ENCODE data around the gene GRIK4.

Gene GRIK4

DNA sequence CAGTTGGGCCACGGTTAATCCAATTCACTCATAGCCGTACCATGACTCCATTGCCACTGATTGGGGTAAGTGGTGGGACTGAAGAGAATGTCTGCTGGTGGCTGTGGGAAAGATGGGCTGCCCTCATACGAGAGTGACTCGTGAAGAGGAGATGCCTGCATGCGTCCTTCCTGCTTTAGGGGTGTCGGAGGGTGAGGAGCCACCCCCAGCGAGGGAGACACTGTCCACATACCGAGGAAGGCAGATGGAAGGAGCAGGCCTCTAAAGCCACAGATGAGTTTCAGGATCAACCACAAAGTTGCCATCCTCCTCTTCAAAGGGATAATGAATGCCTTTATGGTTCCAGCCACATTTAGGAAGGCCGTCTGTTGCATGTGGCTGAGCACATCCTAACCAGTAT is 83.2 kb downstream of the GRIK4 start:
- no peak overlapping the region for H3K4me3 ChIP-seq (ENCODE audit: low read length)
- TF ChIP-seq, protein P1, sequence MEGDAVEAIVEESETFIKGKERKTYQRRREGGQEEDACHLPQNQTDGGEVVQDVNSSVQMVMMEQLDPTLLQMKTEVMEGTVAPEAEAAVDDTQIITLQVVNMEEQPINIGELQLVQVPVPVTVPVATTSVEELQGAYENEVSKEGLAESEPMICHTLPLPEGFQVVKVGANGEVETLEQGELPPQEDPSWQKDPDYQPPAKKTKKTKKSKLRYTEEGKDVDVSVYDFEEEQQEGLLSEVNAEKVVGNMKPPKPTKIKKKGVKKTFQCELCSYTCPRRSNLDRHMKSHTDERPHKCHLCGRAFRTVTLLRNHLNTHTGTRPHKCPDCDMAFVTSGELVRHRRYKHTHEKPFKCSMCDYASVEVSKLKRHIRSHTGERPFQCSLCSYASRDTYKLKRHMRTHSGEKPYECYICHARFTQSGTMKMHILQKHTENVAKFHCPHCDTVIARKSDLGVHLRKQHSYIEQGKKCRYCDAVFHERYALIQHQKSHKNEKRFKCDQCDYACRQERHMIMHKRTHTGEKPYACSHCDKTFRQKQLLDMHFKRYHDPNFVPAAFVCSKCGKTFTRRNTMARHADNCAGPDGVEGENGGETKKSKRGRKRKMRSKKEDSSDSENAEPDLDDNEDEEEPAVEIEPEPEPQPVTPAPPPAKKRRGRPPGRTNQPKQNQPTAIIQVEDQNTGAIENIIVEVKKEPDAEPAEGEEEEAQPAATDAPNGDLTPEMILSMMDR (conservative IDR thresholded peaks at IDR 0.05; ENCODE audit: low read length) = no peak
- no peak for DNase-seq (ENCODE audit: low read depth)

DNA sequence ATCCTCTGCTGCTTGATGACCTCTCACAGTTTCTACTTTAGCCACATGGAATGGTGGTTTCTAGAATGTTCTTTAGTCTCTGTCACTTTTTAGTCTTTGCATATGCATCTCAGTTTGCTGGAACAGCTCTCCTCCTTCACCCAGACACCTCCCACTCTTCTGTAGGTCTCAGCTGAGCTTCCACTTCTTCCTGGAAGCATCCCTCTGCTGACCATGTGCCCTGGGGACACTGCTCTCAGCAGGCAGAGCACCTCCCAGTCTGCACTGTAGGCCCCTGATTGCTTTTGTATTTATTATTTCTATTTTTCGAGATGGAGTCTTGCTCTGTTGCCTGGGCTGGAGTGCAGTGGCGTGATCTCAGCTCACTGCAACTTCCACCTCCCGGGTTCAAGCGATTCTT is 84.0 kb downstream of the GRIK4 start:
- TF ChIP-seq, protein P1 (conservative IDR thresholded peaks at IDR 0.05; ENCODE audit: low read length) = no peak
- H3K4me3 ChIP-seq (ENCODE audit: low read length) = no peak overlapping the region

DNA sequence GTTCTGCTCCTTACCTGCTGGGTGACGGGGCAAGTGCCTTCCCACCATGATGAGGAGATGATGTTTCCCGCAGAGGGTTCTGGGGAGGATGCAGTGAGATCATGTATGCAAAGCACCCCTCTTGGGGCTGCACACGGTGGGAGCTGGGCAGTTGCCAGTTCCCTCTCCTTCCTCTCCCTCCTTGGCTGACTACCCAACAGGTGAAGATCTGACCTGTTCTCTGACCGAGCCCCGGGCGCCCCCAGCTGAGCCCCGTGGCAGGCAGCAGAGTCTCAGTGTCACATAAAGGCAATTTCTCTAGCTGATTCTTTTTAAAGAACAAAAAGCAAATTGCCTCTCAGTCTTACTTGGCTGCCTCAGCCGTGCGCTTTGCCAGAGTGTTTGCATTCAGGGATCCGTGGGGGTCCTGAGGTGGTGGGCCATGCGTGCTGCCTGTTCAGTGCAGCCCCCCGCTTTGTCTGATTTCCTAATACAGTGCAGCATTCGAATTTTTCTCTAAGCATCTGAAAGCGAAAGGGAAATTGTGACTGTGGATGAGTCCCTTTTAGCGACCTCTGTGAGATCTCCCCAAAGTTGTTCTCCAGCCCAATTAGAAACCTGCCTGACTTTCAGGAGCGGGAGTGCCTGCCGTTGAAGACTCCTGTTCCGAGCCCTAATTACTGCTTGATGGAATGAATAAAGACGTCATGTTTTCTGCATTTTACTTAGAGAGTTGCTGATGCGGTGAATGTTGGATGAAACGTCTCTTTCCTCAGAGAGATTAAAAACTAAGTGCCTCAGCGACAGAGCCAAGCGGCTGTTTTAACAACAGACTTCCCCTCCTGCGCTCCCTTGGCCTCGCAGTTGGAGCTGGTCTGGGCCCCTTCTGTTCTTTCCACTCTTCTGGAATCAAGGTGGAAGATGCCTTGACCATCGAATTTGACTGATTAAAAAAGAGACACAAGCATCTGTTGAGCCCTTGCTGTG is 86.0 kb downstream of the GRIK4 start:
- TF ChIP-seq, protein P1 (conservative IDR thresholded peaks at IDR 0.05; ENCODE audit: low read length) = no peak
- no peak overlapping the region for H3K4me3 ChIP-seq (ENCODE audit: low read length)
- no peak for DNase-seq (ENCODE audit: low read depth)

More for the DNA sequence above, 84.0 kb downstream of the GRIK4 start:
- DNase-seq (ENCODE audit: low read depth) = no peak

DNA sequence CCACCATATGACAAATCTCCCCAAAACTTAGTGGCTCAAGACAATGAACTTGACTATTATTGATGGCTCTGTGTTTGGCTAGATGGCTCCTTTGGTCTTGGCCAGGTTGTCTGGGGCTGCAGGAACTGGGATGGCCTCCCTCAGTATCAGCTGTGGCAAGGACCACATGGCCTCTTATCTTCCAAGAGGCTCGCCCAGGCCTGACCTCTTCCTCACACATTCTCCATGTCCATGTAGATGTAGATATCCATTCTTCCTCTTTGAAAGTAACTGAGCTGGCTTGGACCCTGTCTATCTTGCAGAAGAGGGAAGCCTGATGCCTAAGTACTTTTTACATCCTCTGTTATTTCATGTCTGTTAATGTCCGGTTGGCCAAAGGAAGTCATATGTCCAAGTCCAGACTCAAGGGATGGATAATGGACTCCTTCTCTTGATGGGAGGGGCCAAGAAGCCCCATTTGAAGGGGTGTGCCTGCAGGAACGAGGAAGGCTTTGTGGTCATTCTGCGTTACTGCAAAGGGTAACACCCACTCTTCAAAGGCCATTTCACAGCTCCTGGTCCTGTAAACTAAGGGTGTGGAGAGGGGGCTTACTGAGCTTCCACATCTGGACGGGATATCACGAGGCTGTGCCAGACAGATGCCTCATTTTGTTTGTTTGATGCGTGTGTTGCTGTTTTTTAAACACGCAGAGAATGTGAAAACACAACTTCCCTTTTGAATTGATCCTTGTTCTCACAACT is 87.1 kb downstream of the GRIK4 start:
- TF ChIP-seq, protein P1 (conservative IDR thresholded peaks at IDR 0.05; ENCODE audit: low read length) = no peak
- no peak overlapping the region for H3K4me3 ChIP-seq (ENCODE audit: low read length)
- DNase-seq (ENCODE audit: low read depth) = no peak

DNA sequence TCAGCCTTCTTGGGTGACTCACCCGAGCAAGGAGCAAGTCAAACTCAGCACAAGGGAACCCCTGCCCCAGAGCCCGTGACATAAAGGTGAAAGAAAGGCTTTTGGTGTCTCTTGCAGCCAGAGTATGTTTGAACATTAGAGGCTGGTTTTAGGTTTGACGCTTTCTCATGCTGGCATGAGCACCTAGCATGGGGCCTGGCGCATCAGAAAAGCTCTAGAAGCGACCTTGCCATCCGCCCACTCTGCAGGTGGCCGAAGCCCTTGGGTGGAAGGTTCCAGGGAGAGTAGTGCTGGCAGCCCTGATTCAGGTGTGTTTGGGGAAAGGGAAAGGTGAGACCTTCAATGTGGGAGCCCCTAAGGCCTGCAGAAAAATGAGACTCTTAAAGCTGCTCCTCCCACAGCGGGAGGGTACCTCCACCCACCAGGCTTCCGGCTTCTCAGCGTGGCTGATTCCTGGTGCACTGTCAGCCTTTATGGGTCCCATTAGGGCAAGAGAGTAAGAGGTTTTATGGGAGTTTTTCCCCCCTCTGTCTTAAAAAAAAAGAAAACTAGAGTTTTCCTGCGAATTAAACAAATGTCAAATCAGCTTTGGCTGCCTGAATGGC is 88.4 kb downstream of the GRIK4 start:
- H3K4me3 ChIP-seq (ENCODE audit: low read length) = no peak overlapping the region
- TF ChIP-seq, protein P1 (conservative IDR thresholded peaks at IDR 0.05; ENCODE audit: low read length) = no peak
- DNase-seq (ENCODE audit: low read depth) = no peak

DNA sequence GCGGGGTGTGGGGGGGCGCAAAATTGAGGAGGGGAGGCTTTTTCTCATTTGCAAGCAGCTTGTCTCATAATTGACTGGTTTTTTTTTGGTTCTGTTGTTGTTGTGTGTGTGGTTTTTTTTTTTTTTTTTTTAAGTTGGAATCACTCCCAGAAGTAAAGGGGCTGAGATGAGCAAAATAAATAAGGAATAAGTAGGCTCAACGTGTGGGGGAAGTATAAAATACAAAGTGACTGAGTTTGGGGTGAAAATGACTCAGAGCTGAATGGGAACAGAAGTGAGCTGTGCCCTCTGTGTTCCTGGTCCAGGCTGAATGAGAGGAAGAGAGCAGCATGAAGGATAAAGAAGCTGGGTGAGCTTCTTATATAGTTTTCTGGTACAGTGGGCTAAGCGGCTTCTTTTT is 90.0 kb downstream of the GRIK4 start:
- H3K4me3 ChIP-seq (ENCODE audit: low read length) = no peak overlapping the region
- no peak for DNase-seq (ENCODE audit: low read depth)
- TF ChIP-seq, protein P1 (conservative IDR thresholded peaks at IDR 0.05; ENCODE audit: low read length) = no peak
